B cell (primary cell): ENCODE results near the gene OR1I1. TPM values are rescaled to one million over a fixed set of nuclear protein-coding genes. Genes with fewer than 3 reads are reported as not detected.

Experiments used
- ATAC-seq: fragments of 200-7000 bp; cut with Tn5 transposase; one replicate; pipeline ENCODE4 v1.10.0; 2021; ENCODE audit warnings: low read depth, mild to moderate bottlenecking, moderate number of reproducible peaks, moderate library complexity
- CTCF ChIA-PET: fragments of 350-600 bp; sonication (Branson Sonifier 250); formaldehyde crosslinking; loops from one replicate; lab custom pipeline; 2021; ENCODE audit warnings: antibody characterized with exemption, inconsistent platforms; lab: Charles Lee
- POLR2A ChIA-PET: fragments of 350-600 bp; sonication (Branson Sonifier 250); formaldehyde crosslinking; loops from one replicate; lab custom pipeline; 2021; ENCODE audit warnings: antibody characterized with exemption; lab: Charles Lee
- DNase-seq: peaks from one replicate; pipeline ENCODE4 v3.0.0; 2013
- H2AFZ ChIP-seq: 2 replicates; pipeline ENCODE4 v1.6.1; 2012; ENCODE audit warnings: mild to moderate bottlenecking, low read depth, low read length; ENCODE audit not compliant: insufficient read depth, poor library complexity, severe bottlenecking
- H3K27ac ChIP-seq, 2 donors: 1 replicate in 1 of 2; 2 replicates in 1 of 2; pipeline ENCODE4 v1.5.1; 2012 to 2013; ENCODE audit warnings: low read length in 2 of 2, mild to moderate bottlenecking in 2 of 2, moderate library complexity in 1 of 2
- H3K27me3 ChIP-seq, 4 experiments: fragments of 200-600 bp in 1 of 4; sonication (generic) in 1 of 4; replicated peaks in 1 of 4; 1 replicate in 2 of 4; 2 replicates in 2 of 4; pipeline versions ENCODE4 v1.6.1 to v1.7.0; 2013 to 2016; ENCODE audit warnings: low read length in 3 of 4, mild to moderate bottlenecking in 2 of 4, mixed read lengths in 1 of 4, moderate library complexity in 1 of 4; ENCODE audit not compliant: insufficient read depth in 4 of 4, control insufficient read depth in 3 of 4; ENCODE audit errors: control extremely low read depth in 1 of 4
- H3K36me3 ChIP-seq, 2 experiments: replicated peaks in 1 of 2; 1 replicate in 1 of 2; 2 replicates in 1 of 2; pipeline versions ENCODE4 v1.6.1 to v1.7.1; 2013; ENCODE audit warnings: low read length in 1 of 2; ENCODE audit not compliant: insufficient read depth in 2 of 2, control insufficient read depth in 1 of 2; ENCODE audit errors: control extremely low read depth in 1 of 2, extremely low read depth in 1 of 2
- H3K4me1 ChIP-seq, 2 donors: fragments of 200-600 bp in 1 of 2; sonication (generic) in 1 of 2; 1 replicate in 1 of 2; 2 replicates in 1 of 2; pipeline versions ENCODE4 v1.5.1 to v1.6.1; 2013 to 2017; ENCODE audit warnings: low read length in 2 of 2; ENCODE audit not compliant: control insufficient read depth in 2 of 2, insufficient read depth in 2 of 2
- H3K4me2 ChIP-seq: replicated peaks from 2 replicates; pipeline ENCODE3; 2012; ENCODE audit warnings: mild to moderate bottlenecking, low read depth, low read length; ENCODE audit not compliant: poor library complexity, severe bottlenecking
- H3K4me3 ChIP-seq, 5 experiments: fragments of 200-600 bp in 1 of 5; sonication (generic) in 1 of 5; 1 replicate in 3 of 5; 2 replicates in 2 of 5; pipeline versions ENCODE4 v1.5.1 to v1.7.0; 2011 to 2016; ENCODE audit warnings: low read length in 4 of 5, mild to moderate bottlenecking in 4 of 5, low read depth in 2 of 5, control low read depth in 1 of 5, moderate library complexity in 1 of 5; ENCODE audit not compliant: insufficient read depth in 1 of 5; ENCODE audit errors: control extremely low read depth in 1 of 5, extremely low read depth in 1 of 5
- H3K79me2 ChIP-seq: fragments of 200-600 bp; sonication (generic); one replicate; pipeline ENCODE4 v1.6.0; 2016; ENCODE audit warnings: low read length; ENCODE audit not compliant: control insufficient read depth, insufficient read depth
- H3K9ac ChIP-seq: fragments of 200-600 bp; sonication (generic); 2 replicates; pipeline ENCODE4 v1.6.1; 2017; ENCODE audit warnings: mild to moderate bottlenecking, low read length, moderate library complexity
- H3K9me3 ChIP-seq, 3 donors: one replicate each; pipeline versions ENCODE4 v1.6.1 to v1.7.1; 2013; ENCODE audit warnings: low read length in 2 of 3; ENCODE audit not compliant: control insufficient read depth in 2 of 3, insufficient read depth in 1 of 3; ENCODE audit errors: control extremely low read depth in 1 of 3
- H4K20me1 ChIP-seq: 2 replicates; pipeline ENCODE4 v1.6.0; 2012; ENCODE audit warnings: mild to moderate bottlenecking, low read length; ENCODE audit not compliant: insufficient read depth, control insufficient read depth, poor library complexity, severe bottlenecking
- H3K27ac Mint-ChIP-seq: one replicate; pipeline ENCODE4 v1.8.0; 2021; ENCODE audit warnings: mixed read lengths
- H3K27me3 Mint-ChIP-seq: one replicate; pipeline ENCODE4 v1.8.0; 2021; ENCODE audit warnings: mixed read lengths
- H3K4me1 Mint-ChIP-seq: one replicate; pipeline ENCODE4 v1.8.0; 2021; ENCODE audit warnings: mixed read lengths
- H3K4me3 Mint-ChIP-seq: one replicate; pipeline ENCODE4 v1.8.0; 2021; ENCODE audit warnings: mixed read lengths
- H3K9me3 Mint-ChIP-seq: one replicate; pipeline ENCODE4 v1.8.0; 2022; ENCODE audit warnings: mixed read lengths; ENCODE audit not compliant: insufficient read depth
- CTCF ChIP-seq: fragments of 200-600 bp; IDR thresholded peaks from one replicate; pipeline ENCODE4 v1.8.0; 2022; ENCODE audit warnings: antibody characterized with exemption, mild to moderate bottlenecking
- EZH2 ChIP-seq: IDR thresholded peaks from 2 replicates; pipeline ENCODE4 v1.6.1; 2012; ENCODE audit warnings: borderline replicate concordance, low read depth, mild to moderate bottlenecking, moderate library complexity, low read length; ENCODE audit not compliant: insufficient read depth, poor library complexity, severe bottlenecking
- whole genome bisulfite sequencing: methylation state at CpG from one replicate; pipeline ENCODE4 v1.1.5; 2013; ENCODE audit warnings: missing lambda C conversion rate; ENCODE audit not compliant: insufficient coverage; 5-methylcytosine and 5-hydroxymethylcytosine counted together
- intact Hi-C: fragments of 100-400 bp; cut with micrococcal nuclease; formaldehyde crosslinking; loops from one replicate; pipeline ENCODE4 v1.10.0; 2022
- polyA plus RNA-seq: library from polyadenylated mRNA; depleted of rRNA; stranded (reverse); fragments of >200 nt; gene quantifications from 2 replicates; pipeline ENCODE4 v1.2.3, GENCODE V29; 2012
- total RNA-seq, 2 donors: library from RNA; stranded (reverse); fragments of 120-200 nt in 1 of 2; gene quantifications; 1 replicate in 1 of 2; 2 replicates in 1 of 2; pipeline versions ENCODE4 v1.2.3 to v1.2.4, GENCODE V29; 2013 to 2022

The OR1I1 gene
- total and polyA plus RNA-seq, 2 donors (not counting 1 experiment from before 2014, with no cell fraction given) = not detected

GRCh38 chr19:15104411-15104810 lies 22.4 kb downstream of the OR1I1 start:
- no peak overlapping the region for H3K4me3 Mint-ChIP-seq
- no peak overlapping the region for H3K4me3 ChIP-seq
- H3K27ac ChIP-seq = no peak overlapping the region
- peaks cover 13% of the 10 kb centered on the region in 2 donors for H3K4me1 ChIP-seq
- peaks cover 13% of the 10 kb centered on the region for H3K4me1 Mint-ChIP-seq
- POLR2A ChIA-PET = no interaction called here
- peaks cover 44% of the 10 kb centered on the region for H3K27me3 Mint-ChIP-seq
- CTCF ChIA-PET = interaction anchor here (0.6 kb wide), 1 partner anchor 13 kb away, joined by 4 read pairs; no protein-coding TSS in a partner anchor
- TF ChIP-seq CTCF (no peak), EZH2 (no peak)
- no peaks in the 10 kb centered on the region for H4K20me1 ChIP-seq
- H3K9me3 ChIP-seq = peaks cover 4 to 41% (median 13%) of the 10 kb centered on the region in 3 donors
- intact Hi-C loops = no loop called here
- H2AFZ ChIP-seq = no peak overlapping the region
- no CpG with 5 or more reads among the region's 1 CpG for WGBS
- no peak overlapping the region for H3K4me2 ChIP-seq
- H3K9ac ChIP-seq = no peak overlapping the region
- no peak for ATAC-seq
- DNase-seq = no peak
- H3K36me3 ChIP-seq = no peaks in the 10 kb centered on the region
- no peaks in the 10 kb centered on the region for H3K79me2 ChIP-seq
- no peak overlapping the region for H3K27ac Mint-ChIP-seq
- peaks cover 0 to 43% (median 20%) of the 10 kb centered on the region in 4 experiments for H3K27me3 ChIP-seq
- peaks cover 10% of the 10 kb centered on the region for H3K9me3 Mint-ChIP-seq

GRCh38 chr19:15105044-15105443 lies 23.0 kb downstream of the OR1I1 start:
- Mint-ChIP-seq H3K4me1 (peaks cover 13% of the 10 kb centered on the region), H3K4me3 (no peak overlapping the region), H3K9me3 (peaks cover 10% of the 10 kb centered on the region), H3K27me3 (peaks cover 44% of the 10 kb centered on the region), H3K27ac (no peak overlapping the region)
- no peak for DNase-seq
- Histone ChIP-seq H3K27me3 (peaks cover 0 to 43% (median 20%) of the 10 kb centered on the region in 4 experiments), H2AFZ (no peak overlapping the region), H3K27ac (no peak overlapping the region), H4K20me1 (no peaks in the 10 kb centered on the region), H3K4me2 (no peak overlapping the region), H3K4me3 (no peak overlapping the region), H3K9ac (no peak overlapping the region), H3K9me3 (peaks cover 4 to 41% (median 13%) of the 10 kb centered on the region in 3 donors), H3K4me1 (peaks cover 13% of the 10 kb centered on the region in 2 donors), H3K79me2 (no peaks in the 10 kb centered on the region), H3K36me3 (no peaks in the 10 kb centered on the region)
- 96% methylated on average over 3 of the region's 3 CpGs for WGBS
- ChIA-PET POLR2A (no interaction called here), CTCF (no interaction called here)
- ATAC-seq = no peak
- no peak for TF ChIP-seq CTCF
- TF ChIP-seq EZH2 = no peak
- intact Hi-C loops = no loop called here
